Anterior cingulate cortex (tissue), 58 donors: ENCODE measurements around the gene STARD7.
A peak's percentile ranks its signal among the peaks of the same experiment; 100 is the strongest.
"Not testable (repeated sequence)": the region's sequence is repeated elsewhere in the genome, so short reads cannot be mapped to it uniquely, and the experiment has no call there.

Experiments used
- DNase-seq, 58 donors: peaks; one replicate each; lab custom pipeline; 2025; lab: John Stamatoyannopoulos, UW

STARD7 gene

DNA sequence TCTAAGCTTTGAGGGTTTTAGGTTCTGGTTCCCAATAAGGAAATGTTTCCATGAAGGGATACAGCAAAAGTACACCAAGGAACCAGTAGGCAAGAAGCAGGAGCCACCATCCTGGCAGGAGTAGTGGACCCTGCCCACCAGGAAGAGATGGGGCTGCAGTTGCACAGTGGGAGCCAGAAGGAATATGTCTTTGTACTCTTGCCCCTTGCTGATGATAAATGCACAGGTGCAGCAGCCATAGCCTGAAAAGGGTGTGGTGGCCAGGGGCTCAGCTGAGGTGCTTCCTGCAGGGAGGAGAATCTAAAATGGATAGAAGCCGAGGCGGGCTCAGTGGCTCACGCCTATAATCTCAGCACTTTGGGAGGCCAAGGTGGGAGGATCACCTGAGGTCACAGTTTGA is 29.6 kb upstream of the STARD7 start:
- DNase-seq: no peak

DNA sequence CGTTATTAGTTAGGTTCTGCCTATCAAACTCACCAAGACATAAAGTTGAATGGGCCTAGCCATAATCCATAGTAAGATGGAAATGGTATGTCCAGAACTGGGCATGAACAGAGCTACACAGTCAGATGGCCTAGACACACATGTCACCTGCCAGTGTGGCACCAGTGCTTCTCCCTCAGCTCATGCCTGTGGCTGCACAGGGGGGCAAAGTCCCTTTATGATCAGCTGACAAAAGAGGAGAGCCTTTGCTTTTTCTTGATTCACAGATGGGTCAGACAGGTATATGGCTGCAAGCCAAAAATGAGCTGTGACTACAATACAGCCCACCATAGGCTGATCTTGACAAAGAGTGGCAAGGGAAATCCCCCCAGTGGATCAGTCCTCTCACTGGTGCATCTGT is 28.3 kb upstream of the STARD7 start:
- no peak for DNase-seq

DNA sequence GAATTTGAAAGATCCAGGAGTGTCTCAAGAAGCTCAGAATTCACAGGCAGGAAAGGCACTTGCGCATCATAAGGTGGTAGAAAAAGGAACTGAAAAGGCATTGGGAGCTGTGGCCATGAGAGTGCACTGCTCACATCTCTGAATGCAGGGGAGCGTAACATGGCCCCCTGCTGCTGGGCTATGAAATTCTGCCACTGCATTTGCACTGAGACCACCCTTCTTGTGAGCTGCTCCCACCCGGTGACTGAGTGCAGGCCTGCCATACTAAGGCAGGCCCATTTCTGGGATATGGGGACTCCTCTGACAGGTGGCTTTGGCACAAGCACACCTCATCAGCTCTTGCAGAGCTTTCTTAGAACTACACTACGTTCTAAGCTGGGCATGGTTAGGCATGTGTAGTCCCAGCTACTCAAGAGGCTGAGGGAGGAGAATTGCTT is 25.3 kb upstream of the STARD7 start:
- DNase-seq: no peak

DNA sequence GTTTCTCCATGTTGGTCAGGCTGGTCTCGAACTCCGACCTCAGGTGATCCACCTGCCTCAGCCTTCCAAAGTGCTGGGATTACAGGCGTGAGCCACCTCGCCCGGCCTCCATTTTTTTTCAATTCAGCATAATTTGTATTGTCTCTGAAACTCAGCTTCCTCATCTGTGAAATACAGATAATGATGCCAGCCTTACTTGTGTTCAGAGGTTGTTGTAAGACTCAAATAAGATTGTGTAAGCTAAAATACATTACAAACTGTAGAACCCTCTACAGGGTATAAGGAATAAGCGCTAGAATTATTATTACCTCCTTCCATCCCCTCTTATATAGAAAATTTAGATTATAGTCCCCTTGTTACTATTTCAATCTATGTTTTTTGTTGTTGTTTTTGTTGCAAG is 24.8 kb upstream of the STARD7 start:
- DNase-seq: no peak

DNA sequence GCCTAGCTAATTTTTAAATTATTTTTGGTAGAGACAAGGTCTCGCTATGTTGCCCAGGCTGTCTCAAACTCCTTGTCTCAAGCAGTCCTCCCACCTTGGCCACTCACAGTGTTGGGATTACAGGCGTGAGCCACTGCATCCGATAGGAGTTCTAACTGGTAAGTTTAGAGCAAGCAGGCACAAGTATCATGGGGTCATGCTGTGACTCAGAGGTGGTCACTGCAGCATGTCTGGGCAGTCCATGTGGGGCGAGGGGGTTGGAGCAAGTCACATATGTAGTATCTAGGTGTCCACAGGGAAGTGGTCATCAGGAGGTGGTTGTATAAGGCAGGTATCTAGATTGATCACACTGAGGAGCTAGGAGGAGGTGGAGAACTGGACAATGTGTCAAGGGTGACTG is 22.7 kb upstream of the STARD7 start:
- no peak for DNase-seq

DNA sequence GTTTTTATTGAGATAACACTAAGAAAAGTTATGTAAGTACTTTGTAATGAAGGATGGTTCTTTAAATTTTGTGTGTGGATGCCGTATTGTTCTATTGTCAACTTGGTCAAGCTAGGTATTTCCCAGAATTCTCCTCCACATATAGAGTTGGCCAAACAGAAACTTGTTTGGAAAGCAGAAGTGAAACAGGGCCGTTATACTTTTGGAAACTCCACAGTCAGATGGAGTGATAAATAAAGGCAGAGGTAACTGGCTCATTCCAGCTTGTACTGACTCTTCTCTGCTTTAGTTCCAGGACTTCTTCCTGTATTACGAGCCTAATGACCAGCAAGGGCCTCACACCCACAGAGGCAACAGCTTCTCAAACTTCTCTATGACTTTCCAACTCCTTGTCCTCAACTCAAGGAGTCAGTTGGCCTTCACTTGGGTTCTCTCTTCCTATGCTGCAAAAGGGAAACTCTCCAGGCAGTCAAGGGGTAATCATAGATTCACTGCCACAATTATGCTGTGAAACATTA is 16.4 kb upstream of the STARD7 start:
- DNase-seq: no peak

DNA sequence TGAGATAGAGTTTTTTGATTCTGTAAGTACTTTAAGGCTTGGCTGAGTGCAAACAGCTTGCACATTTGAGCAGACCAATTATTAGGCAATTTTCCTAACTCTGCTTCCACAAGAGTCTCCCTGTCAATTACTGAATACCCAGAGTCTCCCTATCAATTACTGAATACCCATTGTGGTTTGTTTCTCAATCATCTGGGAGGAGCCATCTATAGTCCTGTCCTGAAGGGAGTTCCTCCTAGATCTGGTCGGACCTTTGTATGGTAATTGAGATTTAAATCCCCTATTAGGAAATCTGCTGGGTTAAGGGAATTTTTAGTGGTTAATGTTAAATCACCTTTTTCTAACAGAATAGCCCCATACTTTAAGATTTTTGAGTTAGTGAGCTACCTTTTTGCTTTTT is 12.5 kb upstream of the STARD7 start:
- DNase-seq: not testable (repeated sequence)

DNA sequence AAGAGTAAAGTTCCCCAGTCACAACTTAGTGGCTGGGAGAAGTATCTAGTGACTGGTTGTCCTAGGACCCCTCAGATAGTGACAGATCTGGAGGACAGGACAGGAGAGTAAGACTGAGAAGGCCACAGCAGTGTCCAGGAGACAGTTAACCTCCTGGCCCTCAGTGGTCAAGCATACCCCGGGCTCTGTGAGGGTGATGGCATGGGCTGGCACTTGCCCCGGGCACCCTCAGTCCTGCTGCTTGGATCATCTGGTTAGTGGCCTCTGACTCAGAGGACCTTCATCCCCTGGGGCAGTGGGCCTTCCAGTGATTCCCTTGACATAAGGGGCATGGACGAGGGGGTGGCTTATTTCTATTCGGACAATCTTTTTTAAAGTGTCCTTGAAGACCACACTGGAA is 11.3 kb upstream of the STARD7 start:
- not testable (repeated sequence) for DNase-seq

DNA sequence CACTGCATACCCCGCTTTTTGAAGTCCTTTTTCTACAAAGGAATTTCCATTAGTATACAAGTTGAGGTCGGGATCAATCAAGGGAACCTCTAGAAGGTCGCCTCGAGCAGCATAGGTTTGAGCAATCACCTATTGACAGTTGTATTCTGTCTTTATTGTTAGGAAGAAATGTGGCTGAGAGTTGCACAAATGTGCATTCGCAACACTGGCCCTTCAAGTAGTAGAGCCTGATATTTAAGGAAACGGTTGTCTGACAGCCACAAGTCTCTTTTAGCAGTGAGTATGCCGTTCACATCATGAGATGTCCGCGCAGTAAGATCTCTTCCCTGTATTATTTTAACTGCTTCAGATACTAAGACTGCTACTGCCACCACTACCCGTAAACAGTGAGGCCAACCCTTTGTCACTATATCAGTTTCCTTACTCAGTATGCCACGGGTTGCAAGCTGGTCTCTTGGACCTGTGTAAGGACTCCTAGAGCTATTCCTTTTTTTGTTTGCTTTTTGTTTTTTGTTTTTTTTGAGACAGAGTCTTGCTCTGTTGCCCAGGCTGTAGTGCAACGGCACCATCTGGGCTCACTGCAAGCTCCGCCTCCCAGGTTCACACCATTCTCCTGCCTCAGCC is 10.0 kb upstream of the STARD7 start:
- DNase-seq: no peak

DNA sequence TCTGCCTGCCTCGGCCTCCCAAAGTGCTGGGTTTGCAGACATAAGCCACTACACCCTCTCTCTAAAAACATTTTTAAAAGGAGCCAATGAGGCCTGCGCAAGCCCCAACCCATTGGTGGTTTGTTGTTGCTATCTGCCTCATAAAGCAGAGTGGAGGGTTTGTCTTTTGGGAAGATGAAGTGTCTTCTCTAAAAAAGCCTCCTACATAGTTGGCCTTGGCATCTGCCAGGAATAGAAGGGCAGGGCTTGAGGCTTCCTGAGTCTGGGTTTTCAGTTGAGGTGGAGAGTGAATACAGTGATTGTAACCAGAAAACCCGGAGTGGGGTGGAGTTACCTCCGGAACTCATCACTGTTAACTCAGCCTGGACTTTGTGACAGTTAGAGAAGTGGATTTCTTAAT is 5.9 kb upstream of the STARD7 start:
- no peak for DNase-seq

DNA sequence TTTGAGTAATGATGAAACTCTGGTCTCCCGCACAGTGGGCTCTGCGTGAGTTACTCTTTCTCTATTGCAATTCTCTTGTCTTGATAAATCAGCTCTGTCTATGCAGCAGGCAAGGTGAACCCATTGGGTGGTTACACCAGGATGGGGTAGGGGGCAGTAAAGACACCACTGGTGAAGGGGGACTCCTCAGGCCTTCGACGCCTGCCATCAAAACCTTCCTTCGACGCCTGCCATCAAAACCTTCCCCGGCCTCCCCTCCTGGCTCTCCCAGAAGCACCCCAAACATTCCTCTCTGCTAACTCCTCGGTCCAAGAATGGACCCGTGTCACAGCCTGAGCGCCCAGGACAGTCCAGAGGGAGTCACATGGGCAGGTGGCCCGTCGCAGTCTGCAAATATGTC is 4.8 kb upstream of the STARD7 start:
- no peak for DNase-seq

DNA sequence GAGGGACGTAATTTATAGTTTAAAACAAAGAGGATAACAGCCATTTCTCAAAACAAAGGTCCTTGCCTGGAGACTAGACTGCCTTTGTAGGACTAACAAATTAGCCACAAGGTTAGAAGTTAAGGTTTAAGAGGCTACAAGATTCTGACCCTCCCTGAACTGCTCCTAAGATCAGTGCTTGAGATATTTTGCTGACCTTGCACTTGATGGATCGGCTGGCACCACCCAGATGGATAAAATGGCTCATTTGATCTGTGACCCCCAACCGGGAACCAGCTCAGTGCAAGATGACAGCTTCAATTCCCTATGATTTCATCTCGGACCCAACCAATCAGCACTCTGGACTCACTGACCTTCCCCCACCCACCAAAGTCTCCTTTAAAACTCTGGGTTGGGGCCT is 3.7 kb upstream of the STARD7 start:
- no peak for DNase-seq

DNA sequence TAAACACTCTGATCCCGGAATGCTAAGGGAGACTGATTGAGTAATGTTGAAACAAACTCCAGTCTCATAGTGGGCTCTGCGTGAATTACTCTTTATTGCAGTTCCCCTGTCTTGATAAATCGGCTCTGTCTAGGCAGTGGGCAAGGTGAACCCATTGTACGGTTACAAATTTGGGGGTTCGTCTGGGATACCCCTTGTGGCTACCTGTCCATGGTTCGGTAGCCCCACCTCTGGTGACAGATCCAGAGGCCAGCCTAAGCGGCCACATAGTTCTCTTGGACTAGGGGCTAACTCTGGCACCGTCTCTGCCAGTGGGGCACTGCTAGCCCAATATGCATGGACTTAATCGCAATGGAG is 1.1 kb upstream of the STARD7 start:
- DNase-seq: no peak

DNA sequence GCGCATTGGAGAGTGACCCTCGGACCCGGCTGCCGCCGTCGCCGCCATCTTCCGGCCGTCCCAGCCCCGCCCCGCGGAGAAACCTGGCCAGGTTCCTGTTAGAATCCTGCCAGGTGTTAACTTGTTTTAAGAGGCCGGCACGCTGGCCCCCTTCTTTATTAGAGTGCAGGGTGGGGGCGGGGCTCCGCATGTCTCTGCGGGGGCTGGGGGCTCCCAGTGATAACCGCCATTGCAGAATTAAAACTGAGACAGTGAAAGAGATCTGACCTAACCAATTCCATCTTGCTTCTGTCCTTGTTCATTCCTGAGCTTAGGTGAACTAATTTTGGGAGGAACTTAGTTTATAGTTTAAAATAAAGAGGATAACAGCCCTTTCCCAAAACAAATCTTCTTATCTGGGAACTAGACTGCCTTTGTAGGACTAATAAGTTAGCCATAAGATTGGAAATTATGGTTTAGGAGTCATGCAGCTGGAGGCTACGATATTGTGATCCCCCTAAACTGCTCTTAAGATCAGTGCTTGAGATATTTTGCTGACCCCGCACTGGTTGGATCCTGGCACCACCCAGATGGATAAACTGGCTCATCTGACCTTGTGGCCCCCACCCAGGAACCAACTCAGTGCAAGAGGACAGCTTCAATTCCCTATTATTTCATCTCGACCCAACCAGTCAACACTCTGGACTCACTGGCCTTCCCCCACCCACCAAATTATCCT is 543 bp upstream of the STARD7 start:
- no peak for DNase-seq

DNA sequence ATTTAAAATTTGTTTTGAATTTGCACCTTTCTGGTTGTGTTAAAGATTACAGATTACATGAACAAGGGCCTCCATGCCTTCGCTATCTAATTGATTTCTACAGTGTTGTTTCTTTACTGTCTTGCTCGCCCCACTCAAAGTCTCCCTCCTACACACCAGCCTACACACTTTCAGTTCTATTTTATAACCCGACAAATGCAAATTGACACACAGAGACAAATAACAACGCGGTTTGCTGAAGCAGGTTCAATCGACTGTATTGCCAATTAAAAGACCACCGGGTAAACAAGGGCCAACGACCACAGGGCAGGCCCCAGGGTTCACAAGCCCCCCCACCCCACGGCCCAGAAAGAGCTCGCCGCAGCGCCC is 869 bp downstream of the STARD7 start:
- DNase-seq: no peak

DNA sequence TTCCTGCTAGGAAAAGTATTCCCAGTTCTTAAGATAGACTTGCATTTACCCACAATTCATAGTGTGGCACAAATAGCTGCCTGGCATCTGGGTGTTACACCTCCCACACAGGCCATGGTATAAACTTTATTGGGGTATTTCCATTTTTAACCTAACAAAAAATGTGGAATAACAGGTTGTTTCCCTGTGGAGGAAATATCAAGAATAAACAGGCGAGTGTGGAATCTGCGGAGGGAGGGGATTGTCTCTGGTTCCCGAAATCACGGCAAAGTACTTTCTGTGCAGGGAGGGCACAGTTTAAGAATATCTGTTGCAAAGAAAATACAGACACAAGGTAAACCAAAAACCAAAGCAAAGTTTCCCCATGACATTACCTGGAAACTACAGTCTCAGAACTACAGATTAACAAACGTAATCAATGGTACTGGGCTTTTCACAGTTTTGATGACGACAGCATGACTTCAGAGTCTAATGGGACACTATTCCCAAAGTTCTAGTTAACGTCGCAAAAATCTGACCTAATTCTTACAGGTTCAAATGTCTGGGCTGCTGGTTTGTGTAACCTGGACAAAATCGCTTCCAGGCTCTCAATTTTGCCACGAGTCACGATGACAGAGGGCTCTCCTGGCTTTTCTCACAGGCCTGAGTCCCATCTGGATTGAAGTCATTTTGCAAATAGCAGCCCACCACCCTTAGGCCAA is 1.4 kb downstream of the STARD7 start:
- no peak for DNase-seq

DNA sequence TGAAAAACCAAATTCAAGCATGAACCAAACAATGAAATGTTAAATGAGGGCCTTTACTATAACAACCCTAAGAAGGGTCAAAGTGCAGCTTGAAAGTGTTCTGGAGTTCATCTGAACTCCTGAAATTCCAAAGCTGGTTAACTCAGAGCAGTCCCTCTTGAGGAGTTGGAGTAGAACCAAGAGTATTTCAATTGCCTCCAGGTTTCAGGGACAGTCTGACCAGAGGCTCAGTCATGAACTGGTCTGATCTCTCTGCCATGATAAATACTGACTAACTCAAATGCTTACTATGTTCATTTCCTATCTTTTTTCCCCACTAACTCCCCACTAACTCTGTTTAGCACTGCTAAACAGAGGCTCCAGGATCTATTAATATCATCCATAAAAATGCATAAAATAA is 2.7 kb downstream of the STARD7 start:
- DNase-seq: no peak

DNA sequence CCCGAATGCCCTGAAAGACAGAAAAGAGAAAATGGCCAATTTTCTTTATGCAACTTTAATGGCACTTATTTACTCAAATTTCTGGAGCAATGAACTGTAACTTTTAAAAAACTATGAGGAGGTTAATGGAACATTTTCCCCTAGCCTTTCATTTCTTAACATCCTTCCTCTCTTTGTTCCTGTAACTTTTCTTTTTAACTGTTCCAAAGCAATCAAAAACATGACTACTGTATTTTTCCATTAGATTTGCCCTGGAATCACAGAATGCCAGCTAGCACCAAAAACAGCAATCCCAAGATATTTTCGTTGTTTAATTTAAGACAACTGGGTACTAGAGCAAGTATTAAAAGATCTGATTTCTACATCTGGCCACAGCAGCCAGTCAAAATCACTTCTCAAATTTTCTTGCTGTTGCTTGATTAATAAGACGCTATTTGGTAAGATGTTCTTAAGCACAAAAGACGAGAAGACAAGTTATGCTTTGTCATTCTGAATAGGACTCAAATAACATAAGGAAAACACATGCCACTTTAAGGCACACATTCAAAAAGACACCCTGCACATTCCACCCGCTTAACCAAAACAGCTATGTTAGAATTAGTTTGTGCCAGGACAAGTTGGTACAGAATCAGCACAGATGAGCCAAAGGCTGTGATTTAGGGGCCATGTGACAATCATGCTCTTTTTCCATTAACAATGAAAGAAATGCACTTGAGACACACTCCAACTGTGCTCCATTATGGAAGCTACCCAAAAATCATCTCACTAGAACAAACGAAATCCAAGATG is 3.6 kb downstream of the STARD7 start:
- DNase-seq: peak in 28 of 58 donors; percentile 5 to 82 (median 26)

DNA sequence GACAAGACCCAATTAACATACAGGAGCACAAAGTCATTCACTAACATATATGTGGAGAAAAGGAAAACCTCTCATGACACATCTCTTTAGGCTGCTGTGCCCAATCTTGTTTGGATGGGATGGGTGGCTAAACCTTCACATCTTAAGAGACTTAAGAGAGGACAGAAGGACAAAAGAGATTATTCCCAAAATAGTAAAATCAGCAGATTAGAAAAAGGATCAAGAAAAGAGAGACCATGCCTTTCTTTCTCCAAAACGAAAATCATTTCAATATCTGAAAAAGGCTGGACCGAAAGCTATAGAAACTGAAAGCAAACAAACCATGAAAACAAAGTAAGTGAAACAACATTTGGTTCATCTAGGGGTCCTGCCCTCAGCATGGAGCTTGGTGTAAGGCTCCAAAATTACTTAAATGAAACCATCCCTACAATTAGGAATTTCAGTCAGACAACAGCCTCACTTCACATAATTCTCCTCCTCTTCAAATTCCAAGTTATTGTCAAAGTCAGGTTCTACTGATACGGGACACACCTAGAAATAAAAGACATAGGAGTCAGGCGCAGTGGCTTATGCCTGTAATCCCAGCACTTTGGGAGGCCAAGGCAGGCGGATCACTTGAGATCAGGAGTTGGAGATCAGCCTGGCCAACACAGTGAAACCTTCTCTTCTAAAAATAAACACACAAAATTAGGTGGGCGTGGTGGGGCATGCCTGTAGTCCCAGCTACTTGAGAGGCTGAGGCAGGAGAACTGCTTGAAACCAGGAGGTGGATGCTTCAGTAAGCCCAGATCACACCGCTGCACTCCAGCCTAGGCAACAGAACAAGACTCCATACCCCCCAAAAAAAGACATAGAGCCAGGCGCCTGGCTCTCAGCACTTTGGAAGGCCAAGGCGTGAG is 5.2 kb downstream of the STARD7 start:
- DNase-seq: no peak
